ENCODE results near the gene NFAT5. TPM values are rescaled to one million over a fixed set of nuclear protein-coding genes. Genes with fewer than 3 reads are reported as not detected.

Gene NFAT5
- total RNA-seq, 1 experiment from 2014 or later = 34.8 TPM

DNA sequence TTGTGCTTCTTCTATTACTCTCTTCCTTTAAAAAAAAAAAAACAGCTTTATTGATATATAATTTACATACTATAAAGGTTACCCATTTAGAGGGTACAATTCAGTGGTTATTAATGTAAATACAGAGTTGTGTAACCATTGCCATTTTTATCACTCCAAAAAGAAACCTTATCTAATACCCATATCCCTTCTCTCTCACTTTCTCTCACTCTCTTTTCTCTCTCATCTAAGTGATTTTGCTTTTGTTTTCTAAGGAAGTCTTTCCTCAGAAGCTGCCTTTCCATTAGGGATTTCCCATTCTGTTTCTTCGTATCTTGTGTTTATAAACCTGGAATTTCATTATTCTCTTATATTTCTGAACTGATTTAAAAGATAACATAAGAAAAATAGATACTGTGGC lies 55.5 kb downstream of the NFAT5 start:
- H3K27me3 ChIP-seq (replicated peaks; ENCODE audit: insufficient read depth, low read depth, low read length, poor library complexity) = no peaks in the 10 kb centered on the region
- no peak overlapping the region for H3K4me3 ChIP-seq (ENCODE audit: low read depth, low read length, poor library complexity, severe bottlenecking)
- no peaks in the 10 kb centered on the region for H3K9me3 ChIP-seq (ENCODE audit: low read depth, low read length, poor library complexity, severe bottlenecking)
- ChIA-PET CTCF (interaction anchor here (0.6 kb wide), 1 partner anchor 74 kb away, joined by 3 read pairs; no protein-coding TSS in a partner anchor), POLR2A (ENCODE audit: low non-redundant PET) (interaction anchor here (0.7 kb wide), 1 partner anchor 11 kb away, joined by 3 read pairs; no protein-coding TSS in a partner anchor)
- DNase-seq (ENCODE audit: low spot score) = no peak
- no peaks in the 10 kb centered on the region for H3K36me3 ChIP-seq (ENCODE audit: insufficient read depth, low read length, poor library complexity, severe bottlenecking)
- intact Hi-C loops (cut with micrococcal nuclease; ENCODE audit: unreplicated experiment) = no loop called here
- BruUV-seq (replicated peaks) = no TSS peak
- H3K27ac ChIP-seq (ENCODE audit: low read depth, low read length, poor library complexity, severe bottlenecking) = no peak overlapping the region
- TF ChIP-seq EZH2 (IDR thresholded peaks at IDR 0.05; ENCODE audit: borderline replicate concordance, low read depth, low read length, poor library complexity, severe bottlenecking) (no peak), CTCF (conservative IDR thresholded peaks at IDR 0.05; ENCODE audit: low read depth, low read length) (no peak)
- peaks cover 28% of the 10 kb centered on the region for H3K4me1 ChIP-seq (ENCODE audit: insufficient read depth, low read length, poor library complexity, severe bottlenecking)

DNA sequence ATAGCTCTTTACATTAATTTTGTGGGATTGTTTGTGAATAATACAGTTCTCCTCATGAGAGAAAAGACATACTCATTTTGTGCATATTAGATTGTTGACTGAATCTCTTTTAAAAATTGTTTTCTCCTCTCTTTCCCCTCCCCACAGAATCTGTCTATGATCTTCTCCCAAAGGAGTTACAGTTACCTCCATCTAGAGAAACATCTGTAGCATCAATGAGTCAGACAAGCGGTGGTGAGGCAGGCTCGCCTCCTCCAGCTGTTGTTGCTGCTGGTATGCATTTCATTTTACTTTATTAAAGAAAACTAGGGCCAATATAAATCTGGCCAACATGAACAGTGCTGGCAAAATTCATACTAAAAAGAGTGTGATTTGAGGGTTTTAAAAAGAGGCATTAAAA lies 60.5 kb downstream of the NFAT5 start:
- no peak for DNase-seq (ENCODE audit: low spot score)
- intact Hi-C loops (cut with micrococcal nuclease; ENCODE audit: unreplicated experiment) = no loop called here

DNA sequence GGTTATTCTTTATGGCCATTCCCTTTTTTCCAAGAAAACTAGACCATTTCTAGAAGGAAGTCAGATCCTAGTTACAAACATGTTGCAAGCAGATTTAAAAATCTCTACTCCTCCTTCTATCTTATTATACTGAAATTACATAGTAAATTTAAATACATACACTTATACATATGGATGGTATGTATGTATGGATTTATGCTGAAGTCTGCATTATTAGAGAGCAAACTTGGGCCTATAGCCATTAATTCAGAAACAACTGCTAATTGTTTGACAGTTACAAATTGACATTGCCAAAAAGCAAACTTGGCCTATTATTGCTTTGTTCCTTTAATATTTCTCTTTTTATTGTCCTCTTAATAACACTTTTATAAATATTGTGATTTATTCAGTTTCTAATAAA lies 67.1 kb downstream of the NFAT5 start:
- Histone ChIP-seq H3K4me3 (ENCODE audit: low read depth, low read length, poor library complexity, severe bottlenecking) (no peak overlapping the region), H3K9me3 (ENCODE audit: low read depth, low read length, poor library complexity, severe bottlenecking) (peaks cover 20% of the 10 kb centered on the region), H3K36me3 (ENCODE audit: insufficient read depth, low read length, poor library complexity, severe bottlenecking) (peaks cover 28% of the 10 kb centered on the region), H3K27ac (ENCODE audit: low read depth, low read length, poor library complexity, severe bottlenecking) (no peak overlapping the region), H3K27me3 (replicated peaks; ENCODE audit: insufficient read depth, low read depth, low read length, poor library complexity) (no peaks in the 10 kb centered on the region), H3K4me1 (ENCODE audit: insufficient read depth, low read length, poor library complexity, severe bottlenecking) (no peaks in the 10 kb centered on the region)
- intact Hi-C loops (cut with micrococcal nuclease; ENCODE audit: unreplicated experiment) = no loop called here
- no TSS peak for BruUV-seq (replicated peaks)
- TF ChIP-seq EZH2 (IDR thresholded peaks at IDR 0.05; ENCODE audit: borderline replicate concordance, low read depth, low read length, poor library complexity, severe bottlenecking) (no peak), CTCF (conservative IDR thresholded peaks at IDR 0.05; ENCODE audit: low read depth, low read length) (no peak)
- CTCF ChIA-PET = no interaction called here
- POLR2A ChIA-PET (ENCODE audit: low non-redundant PET) = no interaction called here
- DNase-seq (ENCODE audit: low spot score) = no peak

More for the DNA sequence above, 60.5 kb downstream of the NFAT5 start:
- CTCF ChIA-PET = no interaction called here
- Histone ChIP-seq H3K4me1 (ENCODE audit: insufficient read depth, low read length, poor library complexity, severe bottlenecking) (peaks cover 2% of the 10 kb centered on the region), H3K4me3 (ENCODE audit: low read depth, low read length, poor library complexity, severe bottlenecking) (no peak overlapping the region), H3K9me3 (ENCODE audit: low read depth, low read length, poor library complexity, severe bottlenecking) (no peaks in the 10 kb centered on the region), H3K36me3 (ENCODE audit: insufficient read depth, low read length, poor library complexity, severe bottlenecking) (no peaks in the 10 kb centered on the region), H3K27ac (ENCODE audit: low read depth, low read length, poor library complexity, severe bottlenecking) (no peak overlapping the region), H3K27me3 (replicated peaks; ENCODE audit: insufficient read depth, low read depth, low read length, poor library complexity) (no peaks in the 10 kb centered on the region)
- no TSS peak for BruUV-seq (replicated peaks)
- TF ChIP-seq EZH2 (IDR thresholded peaks at IDR 0.05; ENCODE audit: borderline replicate concordance, low read depth, low read length, poor library complexity, severe bottlenecking) = no peak
- no peak for TF ChIP-seq CTCF (conservative IDR thresholded peaks at IDR 0.05; ENCODE audit: low read depth, low read length)
- POLR2A ChIA-PET (ENCODE audit: low non-redundant PET) = no interaction called here

Data from A673 (cell line).